ENCODE measurements around the gene RAB3C.

RAB3C gene

DNA sequence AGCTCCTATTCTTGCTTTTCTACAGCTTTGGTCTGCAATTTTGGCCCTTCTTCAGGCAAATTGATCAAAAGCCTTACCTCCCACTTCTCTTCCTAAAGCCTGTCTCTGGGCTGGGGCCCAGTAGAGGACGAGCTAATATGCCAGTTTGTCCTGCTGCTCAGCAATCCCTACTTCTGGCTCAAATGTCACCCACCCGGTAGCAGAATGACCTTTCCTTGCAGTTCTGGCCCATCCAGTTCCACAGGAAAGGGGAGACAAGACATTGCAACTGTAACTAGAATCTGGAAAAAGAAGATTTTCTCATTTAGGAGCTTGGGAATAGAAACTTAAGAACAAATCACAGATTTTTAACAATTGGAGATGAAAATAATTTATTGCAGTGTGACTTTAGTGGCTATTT is 261.5 kb downstream of the RAB3C start:
- CTCF ChIA-PET, result no interaction called here
- no peak for TF ChIP-seq CTBP1 (IDR thresholded peaks at IDR 0.05; ENCODE audit: borderline replicate concordance)
- no peak for TF ChIP-seq SUZ12 (IDR thresholded peaks at IDR 0.05)
- no peak for TF ChIP-seq FOXM1 (IDR thresholded peaks at IDR 0.05; ENCODE audit: borderline replicate concordance)
- TF ChIP-seq, protein P1, sequence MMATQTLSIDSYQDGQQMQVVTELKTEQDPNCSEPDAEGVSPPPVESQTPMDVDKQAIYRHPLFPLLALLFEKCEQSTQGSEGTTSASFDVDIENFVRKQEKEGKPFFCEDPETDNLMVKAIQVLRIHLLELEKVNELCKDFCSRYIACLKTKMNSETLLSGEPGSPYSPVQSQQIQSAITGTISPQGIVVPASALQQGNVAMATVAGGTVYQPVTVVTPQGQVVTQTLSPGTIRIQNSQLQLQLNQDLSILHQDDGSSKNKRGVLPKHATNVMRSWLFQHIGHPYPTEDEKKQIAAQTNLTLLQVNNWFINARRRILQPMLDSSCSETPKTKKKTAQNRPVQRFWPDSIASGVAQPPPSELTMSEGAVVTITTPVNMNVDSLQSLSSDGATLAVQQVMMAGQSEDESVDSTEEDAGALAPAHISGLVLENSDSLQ (IDR thresholded peaks at IDR 0.05), result no peak
- TF ChIP-seq LEF1 (IDR thresholded peaks at IDR 0.05; ENCODE audit: borderline replicate concordance), result no peak
- TF ChIP-seq SP1 (IDR thresholded peaks at IDR 0.05), result no peak
- TF ChIP-seq ELF4 (IDR thresholded peaks at IDR 0.05), result no peak
- TF ChIP-seq L3MBTL2 (conservative IDR thresholded peaks at IDR 0.05), result no peak
- TF ChIP-seq ARNT (IDR thresholded peaks at IDR 0.05), result no peak
- TF ChIP-seq HDGF (IDR thresholded peaks at IDR 0.05; ENCODE audit: borderline replicate concordance), result no peak
- TF ChIP-seq NFRKB (IDR thresholded peaks at IDR 0.05), result no peak
- TF ChIP-seq ZNF384 (IDR thresholded peaks at IDR 0.05), result no peak
- TF ChIP-seq FOXA1 (IDR thresholded peaks at IDR 0.05), result no peak
- TF ChIP-seq FOXK2 (IDR thresholded peaks at IDR 0.05), result no peak
- TF ChIP-seq TARDBP (IDR thresholded peaks at IDR 0.05), result no peak
- TF ChIP-seq BHLHE40 (IDR thresholded peaks at IDR 0.05; ENCODE audit: borderline replicate concordance), result no peak
- POLR2A ChIA-PET, result no interaction called here
- DNase-seq (ENCODE audit: extremely low spot score), result no peak

GRCh38 chr5:58847041-58847440 is 264.2 kb downstream of the RAB3C start:
- DNase-seq (ENCODE audit: extremely low spot score), result no peak
- CTCF ChIA-PET, result interaction anchor here (1.0 kb wide), 1 partner anchor 349 kb away, joined by 3 read pairs; no protein-coding TSS in a partner anchor
- no peak for TF ChIP-seq CTBP1 (IDR thresholded peaks at IDR 0.05; ENCODE audit: borderline replicate concordance)
- POLR2A ChIA-PET, result no interaction called here

DNA sequence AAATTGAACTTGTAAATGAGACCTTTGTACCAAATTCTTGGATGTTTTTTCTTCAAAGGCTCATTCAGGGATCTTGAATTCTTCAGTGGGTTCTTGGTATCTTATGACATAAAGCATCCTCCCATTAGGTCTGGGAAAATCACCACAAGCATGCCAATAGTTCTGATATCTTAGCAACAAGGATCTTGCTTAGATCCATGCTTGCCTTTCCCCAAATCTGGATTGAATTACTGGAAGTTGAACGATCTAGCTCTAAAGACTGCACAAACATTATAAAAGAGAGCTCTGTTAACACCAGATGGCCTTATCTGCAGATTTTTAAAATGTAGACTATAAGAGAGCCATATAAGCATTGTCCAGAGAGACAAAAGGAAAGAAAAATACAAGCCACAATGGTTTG is 266.3 kb downstream of the RAB3C start:
- DNase-seq (ENCODE audit: extremely low spot score), result no peak
- no peak for TF ChIP-seq SP1 (IDR thresholded peaks at IDR 0.05)
- no peak for TF ChIP-seq ZNF384 (IDR thresholded peaks at IDR 0.05)
- no peak for TF ChIP-seq L3MBTL2 (conservative IDR thresholded peaks at IDR 0.05)
- no peak for TF ChIP-seq ARNT (IDR thresholded peaks at IDR 0.05)
- no peak for TF ChIP-seq BHLHE40 (IDR thresholded peaks at IDR 0.05; ENCODE audit: borderline replicate concordance)
- TF ChIP-seq, protein P1 (IDR thresholded peaks at IDR 0.05), result no peak
- no peak for TF ChIP-seq CTBP1 (IDR thresholded peaks at IDR 0.05; ENCODE audit: borderline replicate concordance)
- no peak for TF ChIP-seq FOXM1 (IDR thresholded peaks at IDR 0.05; ENCODE audit: borderline replicate concordance)
- POLR2A ChIA-PET, result no interaction called here
- CTCF ChIA-PET, result interaction anchor here (0.9 to 2.2 kb wide), 5 partner anchors 20 to 353 kb away, joined by 3 to 16 read pairs (median 4); no protein-coding TSS in a partner anchor

- ChIA-PET POLR2A (no interaction called here), CTCF (interaction anchor here (0.6 to 2.2 kb wide), 10 partner anchors 19 to 354 kb away, joined by 3 to 16 read pairs (median 4); no protein-coding TSS in a partner anchor)
- TF ChIP-seq, protein P1 (IDR thresholded peaks at IDR 0.05), result no peak
- TF ChIP-seq BHLHE40 (IDR thresholded peaks at IDR 0.05; ENCODE audit: borderline replicate concordance) (no peak), FOXA1 (IDR thresholded peaks at IDR 0.05) (no peak)
- DNase-seq (ENCODE audit: extremely low spot score), result peak; percentile 47
These were observed 267.2 kb downstream of the RAB3C start for GRCh38 chr5:58849921-58850667.

- ChIA-PET CTCF (interaction anchor here (1.4 kb wide), 1 partner anchor 354 kb away, joined by 5 read pairs; no protein-coding TSS in a partner anchor), POLR2A (no interaction called here)
- DNase-seq (ENCODE audit: extremely low spot score), result no peak
- TF ChIP-seq BHLHE40 (IDR thresholded peaks at IDR 0.05; ENCODE audit: borderline replicate concordance), result no peak
- no peak for TF ChIP-seq FOXA1 (IDR thresholded peaks at IDR 0.05)
- no peak for TF ChIP-seq ZNF384 (IDR thresholded peaks at IDR 0.05)
- TF ChIP-seq ELF4 (IDR thresholded peaks at IDR 0.05), result no peak
- no peak for TF ChIP-seq HDGF (IDR thresholded peaks at IDR 0.05; ENCODE audit: borderline replicate concordance)
- TF ChIP-seq FOXM1 (IDR thresholded peaks at IDR 0.05; ENCODE audit: borderline replicate concordance), result no peak
- no peak for TF ChIP-seq SP1 (IDR thresholded peaks at IDR 0.05)
- TF ChIP-seq L3MBTL2 (conservative IDR thresholded peaks at IDR 0.05), result no peak
- no peak for TF ChIP-seq FOXK2 (IDR thresholded peaks at IDR 0.05)
- TF ChIP-seq ARNT (IDR thresholded peaks at IDR 0.05), result no peak
- no peak for TF ChIP-seq SUZ12 (IDR thresholded peaks at IDR 0.05)
- TF ChIP-seq NFRKB (IDR thresholded peaks at IDR 0.05), result no peak
- TF ChIP-seq LEF1 (IDR thresholded peaks at IDR 0.05; ENCODE audit: borderline replicate concordance), result no peak
These were observed 268.3 kb downstream of the RAB3C start for GRCh38 chr5:58851153-58851552.

DNA sequence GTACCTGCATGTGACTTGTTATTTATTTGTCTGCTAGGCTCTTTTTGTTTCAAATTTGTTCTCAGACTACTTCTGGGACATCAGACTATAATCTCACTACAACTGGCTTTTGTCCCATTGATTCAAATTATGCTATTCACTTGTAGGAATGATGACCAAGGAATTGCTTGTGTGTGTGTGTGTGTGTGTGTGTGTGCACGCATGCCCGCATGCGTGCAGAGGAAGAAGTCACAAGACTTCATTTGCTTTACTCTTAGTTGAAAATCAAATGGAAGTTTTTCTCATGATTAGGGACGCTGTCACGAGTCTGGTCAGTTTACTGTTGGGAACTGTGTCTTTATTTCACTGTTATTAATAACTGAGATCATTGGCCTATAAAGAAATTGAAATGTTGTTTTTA is 268.7 kb downstream of the RAB3C start:
- DNase-seq (ENCODE audit: extremely low spot score), result no peak
- no peak for TF ChIP-seq ZNF384 (IDR thresholded peaks at IDR 0.05)
- no peak for TF ChIP-seq HDGF (IDR thresholded peaks at IDR 0.05; ENCODE audit: borderline replicate concordance)
- no peak for TF ChIP-seq SUZ12 (IDR thresholded peaks at IDR 0.05)
- TF ChIP-seq CTBP1 (IDR thresholded peaks at IDR 0.05; ENCODE audit: borderline replicate concordance), result no peak
- TF ChIP-seq BHLHE40 (IDR thresholded peaks at IDR 0.05; ENCODE audit: borderline replicate concordance), result no peak
- no peak for TF ChIP-seq FOXA1 (IDR thresholded peaks at IDR 0.05)
- POLR2A ChIA-PET, result no interaction called here
- CTCF ChIA-PET, result interaction anchor here (1.4 kb wide), 1 partner anchor 354 kb away, joined by 5 read pairs; no protein-coding TSS in a partner anchor

All from HEK293T (cell line).